H1 (cell line): ENCODE data around the gene COX10. TPM values are rescaled to one million over a fixed set of nuclear protein-coding genes. Genes with fewer than 3 reads are reported as not detected.

Experiments
- CTCF ChIA-PET: fragments of 300-600 bp; sonication (Branson Sonifier 250); formaldehyde crosslinking; loops from one replicate; lab custom pipeline; 2021; ENCODE audit not compliant: partially characterized antibody; lab: Charles Lee
- POLR2A ChIA-PET: fragments of 300-600 bp; sonication (Branson Sonifier 250); formaldehyde crosslinking; loops from one replicate; lab custom pipeline; 2021; ENCODE audit warnings: inconsistent platforms; ENCODE audit not compliant: partially characterized antibody; lab: Charles Lee
- DNase-seq, 2 experiments: peaks; one replicate each; pipeline versions ENCODE4 v3.0.0 to v3.0.0-alpha.2; 2010 to 2022; ENCODE audit warnings: low spot score in 2 of 2, low read depth in 1 of 2, mixed read lengths in 1 of 2
- FAIRE-seq: peaks from 2 replicates; lab custom pipeline; 2011; peaks lifted over from hg19 to GRCh38; lab: Jason Lieb, UNC
- H2AFZ ChIP-seq: 2 replicates; pipeline ENCODE4 v1.8.1; 2012; ENCODE audit warnings: low read length, inconsistent platforms
- H2AK5ac ChIP-seq: 2 replicates; pipeline ENCODE4 v1.6.1; 2013; ENCODE audit warnings: low read depth, low read length
- H2BK120ac ChIP-seq: replicated peaks from 2 replicates; pipeline ENCODE3; 2013; ENCODE audit warnings: low read depth, low read length, inconsistent platforms
- H2BK12ac ChIP-seq: 2 replicates; pipeline ENCODE4 v1.6.1; 2013; ENCODE audit warnings: low read depth, low read length
- H2BK15ac ChIP-seq: 2 replicates; pipeline ENCODE4 v1.6.1; 2013; ENCODE audit warnings: low read length
- H2BK20ac ChIP-seq: 2 replicates; pipeline ENCODE4 v1.6.1; 2013; ENCODE audit warnings: low read length
- H2BK5ac ChIP-seq: 2 replicates; pipeline ENCODE4 v1.6.1; 2013; ENCODE audit warnings: low read depth, low read length
- H3K14ac ChIP-seq: 2 replicates; pipeline ENCODE4 v1.6.1; 2013; ENCODE audit warnings: inconsistent platforms; ENCODE audit not compliant: insufficient read length
- H3K18ac ChIP-seq: 2 replicates; pipeline ENCODE4 v1.6.1; 2013; ENCODE audit warnings: low read length; ENCODE audit errors: extremely low read depth
- H3K23ac ChIP-seq: 2 replicates; pipeline ENCODE4 v1.6.1; 2013; ENCODE audit warnings: inconsistent platforms; ENCODE audit not compliant: insufficient read length
- H3K23me2 ChIP-seq: 2 replicates; pipeline ENCODE4 v1.6.1; 2013; ENCODE audit warnings: low read depth, low read length
- H3K27ac ChIP-seq: 2 replicates; pipeline ENCODE4 v1.6.1; 2011; ENCODE audit warnings: low read depth, low read length, inconsistent platforms
- H3K27me3 ChIP-seq, 4 experiments: replicated peaks in 1 of 4; 1 replicate in 1 of 4; 2 replicates in 3 of 4; pipeline versions ENCODE4 v1.6.1 to v1.8.1; 2011 to 2013; ENCODE audit warnings: low read length in 3 of 4, mild to moderate bottlenecking in 3 of 4, inconsistent platforms in 2 of 4, mixed read lengths in 2 of 4, moderate library complexity in 1 of 4; ENCODE audit not compliant: control insufficient read depth in 3 of 4, insufficient read depth in 3 of 4; ENCODE audit errors: extremely low read depth in 1 of 4
- H3K36me3 ChIP-seq, 4 experiments: 2 replicates each; pipeline versions ENCODE4 v1.6.1 to v1.8.1; 2011 to 2013; ENCODE audit warnings: mild to moderate bottlenecking in 4 of 4, low read length in 3 of 4, moderate library complexity in 2 of 4, control low read depth in 1 of 4, inconsistent platforms in 1 of 4; ENCODE audit not compliant: insufficient read depth in 4 of 4, control insufficient read depth in 2 of 4
- H3K4ac ChIP-seq: replicated peaks from 2 replicates; pipeline ENCODE3; 2013; ENCODE audit warnings: low read length, low read depth, mixed read lengths, inconsistent platforms; ENCODE audit not compliant: insufficient read length
- H3K4me1 ChIP-seq, 4 experiments: replicated peaks in 1 of 4; 1 replicate in 1 of 4; 2 replicates in 3 of 4; pipeline versions ENCODE4 v1.6.1 to v1.8.1; 2011 to 2013; ENCODE audit warnings: low read length in 3 of 4, inconsistent platforms in 2 of 4, mixed read lengths in 1 of 4; ENCODE audit not compliant: insufficient read depth in 4 of 4, control insufficient read depth in 3 of 4
- H3K4me2 ChIP-seq, 2 experiments: 2 replicates each; pipeline versions ENCODE4 v1.6.1 to v1.8.1; 2011 to 2013; ENCODE audit warnings: low read depth in 2 of 2, low read length in 2 of 2, control low read depth in 1 of 2, inconsistent platforms in 1 of 2, mild to moderate bottlenecking in 1 of 2; ENCODE audit not compliant: insufficient read depth in 1 of 2
- H3K4me3 ChIP-seq, 4 experiments: fragments of 200-600, 300-600 bp in 1 of 4; sonication (generic), shearing (Covaris generic), sonication (Bioruptor Twin) in 1 of 4; 2 replicates each; pipeline versions ENCODE4 v1.5.1 to v1.8.1; 2011 to 2016; ENCODE audit warnings: low read length in 4 of 4, low read depth in 3 of 4, control low read depth in 2 of 4, inconsistent platforms in 2 of 4, mild to moderate bottlenecking in 2 of 4, mixed read lengths in 1 of 4, moderate library complexity in 1 of 4; ENCODE audit not compliant: insufficient read depth in 2 of 4; ENCODE audit errors: extremely low read depth in 1 of 4
- H3K56ac ChIP-seq: replicated peaks from 2 replicates; pipeline ENCODE3; 2013; ENCODE audit warnings: low read depth, mild to moderate bottlenecking, mixed read lengths, low read length, inconsistent platforms; ENCODE audit not compliant: insufficient read length
- H3K79me1 ChIP-seq: 2 replicates; pipeline ENCODE4 v1.6.1; 2013; ENCODE audit warnings: low read depth, low read length, control low read depth
- H3K79me2 ChIP-seq, 2 experiments: 2 replicates each; pipeline versions ENCODE4 v1.6.1 to v1.8.1; 2012 to 2013; ENCODE audit warnings: low read length in 2 of 2, mild to moderate bottlenecking in 2 of 2, inconsistent platforms in 1 of 2; ENCODE audit not compliant: insufficient read depth in 2 of 2, control insufficient read depth in 1 of 2
- H3K9ac ChIP-seq, 4 experiments: replicated peaks in 1 of 4; 1 replicate in 1 of 4; 2 replicates in 3 of 4; pipeline versions ENCODE4 v1.6.1 to v1.8.1; 2011 to 2013; ENCODE audit warnings: low read depth in 3 of 4, low read length in 3 of 4, control low read depth in 2 of 4, mild to moderate bottlenecking in 2 of 4, moderate library complexity in 2 of 4, inconsistent platforms in 1 of 4; ENCODE audit errors: extremely low read depth in 1 of 4
- H3K9me3 ChIP-seq, 2 experiments: 2 replicates each; pipeline versions ENCODE4 v1.6.1 to v1.8.1; 2012 to 2013; ENCODE audit warnings: mild to moderate bottlenecking in 2 of 2, moderate library complexity in 2 of 2, control low read depth in 1 of 2, inconsistent platforms in 1 of 2, low read depth in 1 of 2, low read length in 1 of 2, mixed read lengths in 1 of 2; ENCODE audit not compliant: insufficient read depth in 2 of 2
- H4K20me1 ChIP-seq, 2 experiments: replicated peaks in 1 of 2; 2 replicates each; pipeline versions ENCODE3 to v1.8.1; 2011 to 2013; ENCODE audit warnings: inconsistent platforms in 2 of 2, low read length in 2 of 2, mild to moderate bottlenecking in 1 of 2; ENCODE audit not compliant: insufficient read depth in 2 of 2, control insufficient read depth in 1 of 2
- H4K5ac ChIP-seq: 2 replicates; pipeline ENCODE4 v1.6.1; 2013; ENCODE audit warnings: low read length, low read depth, mixed read lengths, inconsistent platforms; ENCODE audit not compliant: insufficient read length
- H4K8ac ChIP-seq: 2 replicates; pipeline ENCODE4 v1.8.0; 2013; ENCODE audit warnings: mild to moderate bottlenecking, moderate library complexity, low read length, inconsistent platforms; ENCODE audit not compliant: insufficient read depth; ENCODE audit errors: extremely low read depth
- H4K91ac ChIP-seq: replicated peaks from 2 replicates; pipeline ENCODE3; 2013; ENCODE audit warnings: low read length, mixed read lengths, inconsistent platforms; ENCODE audit not compliant: insufficient read length
- BACH1 ChIP-seq: IDR thresholded peaks from 2 replicates; pipeline ENCODE4 v1.6.1; 2012; ENCODE audit warnings: low read length, improper control_type of control experiment
- CBX5 ChIP-seq: fragments of 300-800, 300-1000 bp; sonication (generic); IDR thresholded peaks from 2 replicates; pipeline ENCODE4 v1.7.1; 2016; ENCODE audit warnings: antibody characterized with exemption, low read length, low read depth
- CBX8 ChIP-seq: fragments of 300-800, 300-1000 bp; sonication (generic); IDR thresholded peaks from 2 replicates; pipeline ENCODE4 v1.7.1; 2016; ENCODE audit warnings: low read depth, low read length, borderline replicate concordance
- EP300 ChIP-seq, 2 experiments: IDR thresholded peaks; 1 replicate in 1 of 2; 2 replicates in 1 of 2; pipeline ENCODE4 v1.6.1; 2011 to 2012; ENCODE audit warnings: low read depth in 2 of 2, low read length in 2 of 2, mild to moderate bottlenecking in 2 of 2, borderline replicate concordance in 1 of 2, inconsistent platforms in 1 of 2, moderate library complexity in 1 of 2
- FOSL1 ChIP-seq: IDR thresholded peaks from 2 replicates; pipeline ENCODE4 v1.6.1; 2011; ENCODE audit warnings: mild to moderate bottlenecking, low read depth, low read length, moderate library complexity; ENCODE audit not compliant: insufficient read depth
- JUND ChIP-seq: IDR thresholded peaks from 2 replicates; pipeline ENCODE4 v1.6.1; 2011; ENCODE audit warnings: mild to moderate bottlenecking, improper control_type of control experiment, low read length
- KDM5A ChIP-seq: fragments of 200-600 bp; IDR thresholded peaks from 2 replicates; pipeline ENCODE4 v1.7.1; 2012; ENCODE audit warnings: mild to moderate bottlenecking, low read length, inconsistent platforms, mixed read lengths
- NRF1 ChIP-seq: IDR thresholded peaks from 2 replicates; pipeline ENCODE4 v1.6.1; 2011; ENCODE audit warnings: mild to moderate bottlenecking, low read depth, low read length, improper control_type of control experiment
- RFX5 ChIP-seq: IDR thresholded peaks from 2 replicates; pipeline ENCODE4 v1.6.1; 2011; ENCODE audit warnings: low read depth, low read length, improper control_type of control experiment, borderline replicate concordance
- SP4 ChIP-seq: IDR thresholded peaks from 2 replicates; pipeline ENCODE4 v1.6.1; 2012; ENCODE audit warnings: low read length, inconsistent platforms
- SRF ChIP-seq: IDR thresholded peaks from 2 replicates; pipeline ENCODE4 v1.6.1; 2011; ENCODE audit warnings: mild to moderate bottlenecking, low read depth, low read length, moderate library complexity
- SUZ12 ChIP-seq: fragments of 200-600 bp; sonication (generic); IDR thresholded peaks from 2 replicates; pipeline ENCODE4 v1.6.1; 2012; ENCODE audit warnings: mild to moderate bottlenecking, inconsistent platforms, low read length, moderate library complexity, mixed read lengths
- TAF1 ChIP-seq: IDR thresholded peaks from 2 replicates; pipeline ENCODE4 v1.6.1; 2011; ENCODE audit warnings: mild to moderate bottlenecking, low read depth, low read length
- ZNF274 ChIP-seq: IDR thresholded peaks from 2 replicates; pipeline ENCODE4 v1.7.0; 2012; ENCODE audit warnings: low read length, borderline replicate concordance; ENCODE audit errors: extremely low read depth
- WGBS, 2 experiments: shearing (Covaris generic) in 1 of 2; methylation state at CpG; one replicate each; pipeline versions ENCODE4 v1.1.6 to v1.1.7; 2013 to 2015; ENCODE audit warnings: low lambda C conversion rate in 2 of 2, mixed read lengths in 2 of 2, inconsistent platforms in 1 of 2, low coverage in 1 of 2, missing lambda C conversion rate in 1 of 2; ENCODE audit not compliant: insufficient replicate concordance in 2 of 2, insufficient coverage in 1 of 2, insufficient read length in 1 of 2; ENCODE audit errors: extremely low coverage in 1 of 2, missing lambda C conversion rate in 1 of 2; 5-methylcytosine and 5-hydroxymethylcytosine counted together
- polyA plus RNA-seq, 7 experiments: library from polyadenylated mRNA; depleted of rRNA in 3 of 7; stranded (reverse) in 5 of 7; unstranded in 2 of 7; fragments of >200 nt in 5 of 7; fragments of 200-250 nt in 2 of 7; gene quantifications; 1 replicate in 5 of 7; 2 replicates in 1 of 7; 4 replicates in 1 of 7; pipeline versions ENCODE4 v1.2.1 to v1.2.3, GENCODE V29; 2011 to 2013; ENCODE audit warnings: missing spikeins in 2 of 7, mixed read lengths in 2 of 7
- total RNA-seq: library from RNA; stranded (reverse); fragmentation: NEBNext Ultra II Directional; extraction: Animal tissue kit (Norgen Biotek cat#: 25700); gene quantifications from 2 replicates; pipeline ENCODE4 v1.2.1, GENCODE V29; 2021
- TF ChIP-seq, protein P1 (sequence below): IDR thresholded peaks from 2 replicates; pipeline ENCODE4 v1.6.1; 2011; ENCODE audit warnings: low read depth, mild to moderate bottlenecking, low read length; ENCODE audit not compliant: insufficient read depth

COX10 gene
- total and polyA plus RNA-seq, 2 of the 8 experiments (the other 6 are each of a cell fraction or from before 2014, with no cell fraction given), result 18.0 to 23.0 TPM

GRCh38 chr17:14058051-14058450 lies 11.3 kb upstream of the COX10 start:
- H3K14ac ChIP-seq, result no peak overlapping the region
- no peak overlapping the region for H2BK120ac ChIP-seq
- DNase-seq (no peak), FAIRE-seq (no peak)
- no peak overlapping the region for H2AFZ ChIP-seq
- no peak overlapping the region for H2BK20ac ChIP-seq
- H3K4me1 ChIP-seq, result no peaks in the 10 kb centered on the region
- H3K9ac ChIP-seq, result no peak overlapping the region
- no peak overlapping the region for H2BK5ac ChIP-seq
- H4K91ac ChIP-seq, result no peak overlapping the region
- ChIA-PET CTCF (interaction anchor here (0.6 kb wide), 1 partner anchor 616 kb away, joined by 3 read pairs; no protein-coding TSS in a partner anchor), POLR2A (no interaction called here)
- no peak overlapping the region for H4K5ac ChIP-seq
- H3K4ac ChIP-seq, result no peak overlapping the region
- H2BK12ac ChIP-seq, result no peak overlapping the region
- H3K23ac ChIP-seq, result no peak overlapping the region
- H4K8ac ChIP-seq, result no peak overlapping the region
- H4K20me1 ChIP-seq, result no peaks in the 10 kb centered on the region
- H3K27ac ChIP-seq, result no peak overlapping the region
- no peaks in the 10 kb centered on the region for H3K9me3 ChIP-seq
- H3K18ac ChIP-seq, result no peak overlapping the region
- H3K36me3 ChIP-seq, result 0 out of 8 replicates have a peak, but pooled peaks cover 0 to 2% (median 0%) of the 10 kb centered on the region in 4 experiments
- H3K23me2 ChIP-seq, result no peaks in the 10 kb centered on the region
- H3K4me3 ChIP-seq, result no peak overlapping the region
- H3K56ac ChIP-seq, result no peak overlapping the region
- no peak overlapping the region for H3K4me2 ChIP-seq
- no peak overlapping the region for H2BK15ac ChIP-seq
- WGBS, 2 experiments, result 74% methylated on average over 2 of the region's 2 CpGs; no CpG with 5 or more reads in 1 of the 2 experiments
- no peaks in the 10 kb centered on the region for H3K27me3 ChIP-seq
- H3K79me1 ChIP-seq, result no peaks in the 10 kb centered on the region
- H2AK5ac ChIP-seq, result no peak overlapping the region
- no peaks in the 10 kb centered on the region for H3K79me2 ChIP-seq
- TF ChIP-seq SRF (no peak), CBX5 (no peak), ZNF274 (no peak), NRF1 (no peak), EP300 (IDR thresholded peaks at IDR 0.05; ENCODE audit: borderline replicate concordance in 1 of 2, low read depth in 2 of 2, low read length in 2 of 2) (no peak), SP4 (no peak), CBX8 (no peak), TAF1 (no peak), KDM5A (no peak), JUND (no peak), BACH1 (no peak), RFX5 (no peak), FOSL1 (no peak), SUZ12 (no peak)
- TF ChIP-seq, protein P1, sequence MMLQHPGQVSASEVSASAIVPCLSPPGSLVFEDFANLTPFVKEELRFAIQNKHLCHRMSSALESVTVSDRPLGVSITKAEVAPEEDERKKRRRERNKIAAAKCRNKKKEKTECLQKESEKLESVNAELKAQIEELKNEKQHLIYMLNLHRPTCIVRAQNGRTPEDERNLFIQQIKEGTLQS, result no peak
